Measurements from ENCODE around the gene CSPG4.

DNA sequence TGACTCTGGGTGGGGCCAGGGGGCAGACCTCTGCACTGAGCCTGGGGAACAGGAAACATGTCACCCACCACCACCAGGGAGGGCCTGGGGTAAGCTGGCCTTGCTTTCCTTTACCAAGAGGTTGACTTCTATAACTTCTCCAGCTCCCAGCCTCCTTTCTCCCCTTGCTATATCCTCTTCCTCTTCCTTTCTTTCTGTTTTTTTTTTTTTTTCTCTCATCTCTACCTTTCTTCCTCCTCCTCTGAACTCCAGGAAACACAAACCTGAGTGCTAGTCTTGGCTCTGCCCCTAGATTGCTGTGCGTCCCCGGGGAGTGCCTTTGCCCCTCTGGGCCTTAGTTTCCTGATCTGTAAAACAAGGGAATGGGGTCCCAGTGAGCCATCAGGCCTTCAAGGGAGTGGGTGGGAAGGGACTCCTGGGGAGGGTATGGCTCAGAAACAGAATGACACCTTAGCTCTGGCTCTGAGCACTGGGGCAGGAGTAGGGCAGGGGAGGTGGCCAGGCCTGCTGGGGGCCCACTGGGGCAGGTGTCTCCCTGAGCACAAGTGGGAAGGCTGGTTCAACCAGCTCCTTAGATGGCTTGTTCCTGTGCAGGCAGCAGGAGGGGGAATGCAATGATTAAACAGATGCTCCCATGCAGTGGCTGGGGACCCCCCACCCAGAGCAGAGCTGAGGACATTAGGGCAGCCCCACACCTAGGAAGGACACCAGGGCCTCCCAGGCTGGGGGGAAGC lies 60.7 kb downstream of the CSPG4 start:
- TF ChIP-seq, protein P1, sequence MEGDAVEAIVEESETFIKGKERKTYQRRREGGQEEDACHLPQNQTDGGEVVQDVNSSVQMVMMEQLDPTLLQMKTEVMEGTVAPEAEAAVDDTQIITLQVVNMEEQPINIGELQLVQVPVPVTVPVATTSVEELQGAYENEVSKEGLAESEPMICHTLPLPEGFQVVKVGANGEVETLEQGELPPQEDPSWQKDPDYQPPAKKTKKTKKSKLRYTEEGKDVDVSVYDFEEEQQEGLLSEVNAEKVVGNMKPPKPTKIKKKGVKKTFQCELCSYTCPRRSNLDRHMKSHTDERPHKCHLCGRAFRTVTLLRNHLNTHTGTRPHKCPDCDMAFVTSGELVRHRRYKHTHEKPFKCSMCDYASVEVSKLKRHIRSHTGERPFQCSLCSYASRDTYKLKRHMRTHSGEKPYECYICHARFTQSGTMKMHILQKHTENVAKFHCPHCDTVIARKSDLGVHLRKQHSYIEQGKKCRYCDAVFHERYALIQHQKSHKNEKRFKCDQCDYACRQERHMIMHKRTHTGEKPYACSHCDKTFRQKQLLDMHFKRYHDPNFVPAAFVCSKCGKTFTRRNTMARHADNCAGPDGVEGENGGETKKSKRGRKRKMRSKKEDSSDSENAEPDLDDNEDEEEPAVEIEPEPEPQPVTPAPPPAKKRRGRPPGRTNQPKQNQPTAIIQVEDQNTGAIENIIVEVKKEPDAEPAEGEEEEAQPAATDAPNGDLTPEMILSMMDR (IDR thresholded peaks at IDR 0.05): no peak
- TF ChIP-seq EZH2 (IDR thresholded peaks at IDR 0.05): no peak
